Astrocyte (in vitro differentiated cells and primary cell): Measurements from ENCODE around the gene CFAP97D2.

Experiments used
- EZH2 ChIP-seq: IDR thresholded peaks from 2 replicates; pipeline ENCODE4 v1.6.1; 2012; ENCODE audit warnings: mild to moderate bottlenecking, low read length, inconsistent platforms; ENCODE audit not compliant: insufficient read depth
- TF ChIP-seq, protein P1 (sequence below): IDR thresholded peaks from 2 replicates; pipeline ENCODE4 v1.5.1; 2011; ENCODE audit warnings: low read depth, mild to moderate bottlenecking, inconsistent platforms, low read length, moderate library complexity; ENCODE audit not compliant: insufficient read depth

DNA sequence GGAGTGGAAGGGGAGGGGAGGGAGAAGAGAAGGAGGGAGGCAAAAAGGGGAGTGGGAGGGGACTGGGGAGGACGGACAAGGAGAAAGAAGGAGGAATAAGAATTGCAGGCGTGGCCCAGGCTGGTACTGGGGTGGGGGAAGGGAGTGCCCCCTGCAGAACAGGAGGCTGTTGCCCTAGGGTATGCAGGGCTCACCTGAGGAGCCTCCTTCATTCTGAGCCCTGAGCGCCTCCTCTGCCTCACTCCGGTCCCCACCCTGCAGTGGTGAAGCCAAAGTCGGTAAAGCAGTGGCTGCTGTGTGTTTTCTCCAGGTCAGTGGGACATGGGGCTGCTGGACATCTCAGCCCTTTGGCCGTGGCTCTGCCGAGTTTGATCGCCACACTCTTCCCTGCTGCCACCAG is 46.6 kb downstream of the CFAP97D2 start:
- TF ChIP-seq, protein P1, sequence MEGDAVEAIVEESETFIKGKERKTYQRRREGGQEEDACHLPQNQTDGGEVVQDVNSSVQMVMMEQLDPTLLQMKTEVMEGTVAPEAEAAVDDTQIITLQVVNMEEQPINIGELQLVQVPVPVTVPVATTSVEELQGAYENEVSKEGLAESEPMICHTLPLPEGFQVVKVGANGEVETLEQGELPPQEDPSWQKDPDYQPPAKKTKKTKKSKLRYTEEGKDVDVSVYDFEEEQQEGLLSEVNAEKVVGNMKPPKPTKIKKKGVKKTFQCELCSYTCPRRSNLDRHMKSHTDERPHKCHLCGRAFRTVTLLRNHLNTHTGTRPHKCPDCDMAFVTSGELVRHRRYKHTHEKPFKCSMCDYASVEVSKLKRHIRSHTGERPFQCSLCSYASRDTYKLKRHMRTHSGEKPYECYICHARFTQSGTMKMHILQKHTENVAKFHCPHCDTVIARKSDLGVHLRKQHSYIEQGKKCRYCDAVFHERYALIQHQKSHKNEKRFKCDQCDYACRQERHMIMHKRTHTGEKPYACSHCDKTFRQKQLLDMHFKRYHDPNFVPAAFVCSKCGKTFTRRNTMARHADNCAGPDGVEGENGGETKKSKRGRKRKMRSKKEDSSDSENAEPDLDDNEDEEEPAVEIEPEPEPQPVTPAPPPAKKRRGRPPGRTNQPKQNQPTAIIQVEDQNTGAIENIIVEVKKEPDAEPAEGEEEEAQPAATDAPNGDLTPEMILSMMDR = no peak
- TF ChIP-seq EZH2 = no peak
